Colonic mucosa (tissue), 4 donors: ENCODE measurements around the gene RIPOR3. TPM values are rescaled to one million over a fixed set of nuclear protein-coding genes. Genes with fewer than 3 reads are reported as not detected.
"Not testable (repeated sequence)": the region's sequence is repeated elsewhere in the genome, so short reads cannot be mapped to it uniquely, and the experiment has no call there.

ENCODE experiments used
- DNase-seq: peaks from one replicate; pipeline ENCODE4 v3.0.0-alpha.2; 2020
- H3K27ac ChIP-seq: fragments of 200-600 bp; one replicate; pipeline ENCODE4 v1.8.0; 2021
- H3K27me3 ChIP-seq: fragments of 200-600 bp; one replicate; pipeline ENCODE4 v1.8.0; 2021
- H3K36me3 ChIP-seq: fragments of 200-600 bp; one replicate; pipeline ENCODE4 v1.8.0; 2021
- H3K4me1 ChIP-seq: fragments of 200-600 bp; one replicate; pipeline ENCODE4 v1.8.0; 2021; ENCODE audit warnings: mild to moderate bottlenecking
- H3K4me3 ChIP-seq: fragments of 200-600 bp; one replicate; pipeline ENCODE4 v1.8.0; 2021
- H3K9ac ChIP-seq, 2 donors: one replicate each; pipeline ENCODE4 v1.7.0; 2013; ENCODE audit warnings: control low read depth in 2 of 2, low read depth in 2 of 2, low read length in 2 of 2
- H3K9me3 ChIP-seq: fragments of 200-600 bp; one replicate; pipeline ENCODE4 v1.8.0; 2021
- CTCF ChIP-seq: fragments of 200-600 bp; IDR thresholded peaks from one replicate; pipeline ENCODE4 v1.8.0; 2022; ENCODE audit warnings: antibody characterized with exemption, mild to moderate bottlenecking
- intact Hi-C: fragments of 100-400 bp; cut with DNase I; formaldehyde crosslinking; loops from one replicate; pipeline ENCODE4 v1.14.1; 2022
- total RNA-seq, 2 donors: library from RNA; stranded (reverse); fragmentation: NEBNext Ultra II Directional in 1 of 2; extraction: Animal tissue kit (Norgen Biotek cat#: 25700) in 1 of 2; gene quantifications; one replicate each; pipeline ENCODE4 v1.2.1, GENCODE V29; 2021
- donor health status: healthy.
- donor health status: DM: no; HTN: no; CAD: no.
- donor health status: DM: no; HTN: no; CAD: no.

Gene RIPOR3
- total RNA-seq, 2 donors from 2014 or later = 1.9 to 2.9 TPM

DNA sequence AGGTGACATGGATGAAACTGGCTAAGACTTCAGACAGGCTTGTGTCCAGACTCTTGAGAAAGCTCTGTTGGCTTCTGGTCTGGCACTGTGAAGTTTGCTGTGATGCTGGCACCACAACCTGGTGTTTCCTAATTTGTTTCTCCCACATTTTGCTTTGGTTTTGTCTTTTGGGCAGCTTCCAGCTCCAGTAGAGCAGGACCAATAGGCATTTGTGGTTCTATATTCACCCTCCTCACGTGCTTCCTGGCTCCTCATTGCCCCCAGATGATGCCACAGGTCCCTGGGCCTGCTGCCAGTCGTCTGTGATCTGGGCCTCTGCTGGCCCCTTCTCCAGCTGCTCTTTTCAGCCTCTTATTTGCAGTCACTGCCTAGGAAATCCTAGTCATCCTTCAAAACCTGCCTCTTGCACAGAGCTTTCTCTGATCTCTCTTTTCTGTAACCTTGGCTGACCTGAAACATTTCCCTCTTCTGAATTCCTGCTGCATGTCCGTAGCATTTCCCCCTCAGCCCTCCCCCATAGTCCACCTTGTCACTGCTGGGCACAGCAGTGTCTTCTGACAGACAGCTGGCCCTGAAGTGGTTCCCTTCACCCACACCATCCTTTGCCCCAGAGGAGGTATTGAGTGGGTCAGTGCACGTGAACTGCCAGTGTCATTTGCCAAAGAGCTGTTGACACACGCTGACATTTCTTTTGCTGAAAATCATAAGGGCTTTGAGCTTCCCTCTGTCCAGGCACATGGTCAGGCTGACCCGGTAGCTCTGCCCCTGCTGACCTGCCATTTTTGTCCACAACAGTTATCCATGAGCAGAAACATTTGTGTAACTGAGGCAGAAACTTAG lies 118.2 kb downstream of the RIPOR3 start:
- intact Hi-C loops = no loop called here
- H3K9ac ChIP-seq = no peak overlapping the region
- no peak for DNase-seq
- H3K9me3 ChIP-seq = no peaks in the 10 kb centered on the region
- H3K27ac ChIP-seq = no peak overlapping the region
- no peaks in the 10 kb centered on the region for H3K36me3 ChIP-seq
- H3K27me3 ChIP-seq = no peaks in the 10 kb centered on the region
- no peak overlapping the region for H3K4me3 ChIP-seq
- no peak for TF ChIP-seq CTCF
- no peaks in the 10 kb centered on the region for H3K4me1 ChIP-seq

DNA sequence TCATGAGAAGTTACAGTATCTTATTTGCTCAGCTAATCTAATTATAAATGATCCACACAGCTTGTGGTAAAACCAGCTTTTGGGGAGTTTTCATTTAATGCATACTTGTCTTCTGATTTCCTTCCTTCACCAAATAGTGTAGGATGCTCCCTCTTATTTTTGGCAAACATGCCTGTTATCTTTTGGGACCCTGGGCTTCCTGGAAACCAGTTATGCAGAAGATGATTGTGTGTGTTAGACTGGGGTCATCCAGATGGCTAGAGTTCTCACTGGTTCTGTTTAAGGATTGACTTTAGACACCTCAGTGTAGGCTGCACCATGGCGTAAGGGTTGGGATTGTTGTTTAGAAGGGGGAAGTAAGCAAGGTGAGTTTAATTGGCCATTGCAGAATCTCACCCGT lies 119.9 kb downstream of the RIPOR3 start:
- Histone ChIP-seq H3K27me3 (no peaks in the 10 kb centered on the region), H3K4me3 (no peak overlapping the region), H3K9me3 (no peaks in the 10 kb centered on the region), H3K27ac (no peak overlapping the region), H3K4me1 (no peaks in the 10 kb centered on the region), H3K36me3 (no peaks in the 10 kb centered on the region), H3K9ac (no peak overlapping the region)
- TF ChIP-seq CTCF = no peak
- DNase-seq = no peak
- intact Hi-C loops = no loop called here

- no peak overlapping the region for H3K9ac ChIP-seq
- no peaks in the 10 kb centered on the region for H3K27me3 ChIP-seq
- no peak overlapping the region for H3K4me3 ChIP-seq
- no peaks in the 10 kb centered on the region for H3K4me1 ChIP-seq
- no peak for TF ChIP-seq CTCF
- intact Hi-C loops = no loop called here
- H3K9me3 ChIP-seq = no peaks in the 10 kb centered on the region
- no peaks in the 10 kb centered on the region for H3K36me3 ChIP-seq
- H3K27ac ChIP-seq = no peak overlapping the region
- DNase-seq = no peak
Measured at GRCh38 chr20:50569864-50570836, 121.2 kb downstream of the RIPOR3 start.

GRCh38 chr20:50569487-50569863 lies 121.9 kb downstream of the RIPOR3 start:
- DNase-seq, H3K9me3 ChIP-seq, H3K27me3 ChIP-seq, H3K27ac ChIP-seq, H3K36me3 ChIP-seq, H3K4me3 ChIP-seq, H3K9ac ChIP-seq, intact Hi-C loops, H3K4me1 ChIP-seq: not testable (repeated sequence)

DNA sequence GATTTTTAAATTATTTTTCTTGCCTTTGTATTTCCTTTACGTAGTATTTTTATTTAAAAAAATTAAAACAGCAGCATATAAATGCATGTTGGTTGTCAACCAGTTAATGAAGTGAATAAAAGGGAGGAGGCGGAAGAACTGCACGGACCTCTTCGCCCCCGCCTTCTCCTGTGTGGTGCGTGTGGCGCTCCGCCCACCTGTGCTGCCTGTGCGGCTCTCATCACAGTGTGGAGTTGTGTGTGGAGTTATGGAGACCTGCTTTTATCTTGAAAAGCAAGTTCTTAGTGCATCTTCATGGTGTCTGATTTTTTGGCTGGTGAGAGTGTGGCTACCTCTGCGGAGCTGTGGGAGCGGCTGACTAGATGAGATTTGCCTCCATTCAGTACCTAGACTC lies 122.8 kb downstream of the RIPOR3 start:
- no peak overlapping the region for H3K9ac ChIP-seq
- no peaks in the 10 kb centered on the region for H3K4me1 ChIP-seq
- no peak overlapping the region for H3K27ac ChIP-seq
- intact Hi-C loops = no loop called here
- no peaks in the 10 kb centered on the region for H3K36me3 ChIP-seq
- no peak overlapping the region for H3K4me3 ChIP-seq
- TF ChIP-seq CTCF = no peak
- DNase-seq = no peak
- H3K9me3 ChIP-seq = no peaks in the 10 kb centered on the region
- H3K27me3 ChIP-seq = no peaks in the 10 kb centered on the region
